HG03558 (cell line): ENCODE results near the gene DESI2.
"Not testable (repeated sequence)": the region's sequence is repeated elsewhere in the genome, so short reads cannot be mapped to it uniquely, and the experiment has no call there.

Experiments
- ATAC-seq: cut with Tn5 transposase; IDR thresholded peaks from one replicate; pipeline ENCODE4 v1.9.1; 2021; ENCODE audit warnings: moderate number of reproducible peaks; ENCODE audit not compliant: unreplicated experiment; ENCODE audit errors: extremely low read depth

DESI2 gene

GRCh38 chr1:244654108-244655038, 1.4 kb downstream of the DESI2 start:
- no peak for ATAC-seq

- no peak for ATAC-seq
These were observed 2.3 kb downstream of the DESI2 start for GRCh38 chr1:244655186-244655585.

- no peak for ATAC-seq
These were observed 4.5 kb downstream of the DESI2 start for GRCh38 chr1:244657421-244657820.

GRCh38 chr1:244659694-244660093, 6.8 kb downstream of the DESI2 start:
- no peak for ATAC-seq

GRCh38 chr1:244660595-244660994, 7.7 kb downstream of the DESI2 start:
- ATAC-seq, result no peak

GRCh38 chr1:244661569-244662312, 8.8 kb downstream of the DESI2 start:
- ATAC-seq, result not testable (repeated sequence)

GRCh38 chr1:244662599-244662998, 9.7 kb downstream of the DESI2 start:
- ATAC-seq, result no peak

- no peak for ATAC-seq
These were observed 11.4 kb downstream of the DESI2 start for GRCh38 chr1:244664353-244664752.

GRCh38 chr1:244665771-244666217, 12.9 kb downstream of the DESI2 start:
- peak; percentile 89 for ATAC-seq

GRCh38 chr1:244666672-244667418, 13.9 kb downstream of the DESI2 start:
- not testable (repeated sequence) for ATAC-seq

GRCh38 chr1:244667797-244668196, 14.9 kb downstream of the DESI2 start:
- no peak for ATAC-seq

- ATAC-seq, result no peak
These were observed 20.2 kb downstream of the DESI2 start for GRCh38 chr1:244672946-244673682.

GRCh38 chr1:244674446-244674845, 21.5 kb downstream of the DESI2 start:
- no peak for ATAC-seq

- no peak for ATAC-seq
These were observed 22.2 kb downstream of the DESI2 start for GRCh38 chr1:244675167-244675566.

GRCh38 chr1:244678697-244679096, 25.8 kb downstream of the DESI2 start:
- ATAC-seq, result no peak

GRCh38 chr1:244680667-244681066, 27.7 kb downstream of the DESI2 start:
- no peak for ATAC-seq

GRCh38 chr1:244682087-244682486, 29.2 kb downstream of the DESI2 start:
- not testable (repeated sequence) for ATAC-seq

GRCh38 chr1:244695937-244696336, 43.0 kb downstream of the DESI2 start:
- no peak for ATAC-seq

- ATAC-seq, result no peak
These were observed 46.8 kb downstream of the DESI2 start for GRCh38 chr1:244699741-244700140.

GRCh38 chr1:244700808-244701207, 47.9 kb downstream of the DESI2 start:
- ATAC-seq, result no peak
